HG03378 (cell line): ENCODE measurements around the gene NOTCH4.
"Not testable (repeated sequence)": the region's sequence is repeated elsewhere in the genome, so short reads cannot be mapped to it uniquely, and the experiment has no call there.

Source experiments
- ATAC-seq: cut with Tn5 transposase; IDR thresholded peaks from one replicate; pipeline ENCODE4 v1.9.1; 2021; ENCODE audit warnings: mild to moderate bottlenecking, moderate library complexity; ENCODE audit not compliant: unreplicated experiment

NOTCH4 gene

GRCh38 chr6:32223258-32224235, at the start of gene NOTCH4:
Gene NOTCH4, minus strand, starts transcription at chr6:32224067. Its CDS starts 139 bp downstream, at chr6:32223928.
- no peak for ATAC-seq

DNA sequence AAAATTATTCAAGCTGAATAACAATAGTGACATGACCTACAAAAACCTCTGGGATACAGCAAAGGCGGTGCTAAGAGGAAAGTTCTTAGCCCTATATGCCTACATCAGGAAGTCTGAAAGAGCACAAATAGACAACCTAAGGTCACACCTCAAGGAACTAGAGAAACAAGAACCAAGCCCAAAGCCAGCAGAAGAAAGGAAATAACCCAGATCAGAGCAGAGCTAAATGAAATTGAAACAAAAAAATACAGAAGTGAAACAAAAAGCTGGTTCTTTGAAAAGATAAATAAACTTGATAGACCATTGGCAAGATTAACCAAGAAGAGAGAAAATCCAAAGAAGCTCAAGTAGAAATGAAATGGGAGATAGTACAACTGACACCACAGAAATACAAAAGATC, 47.6 kb upstream of the NOTCH4 start:
- ATAC-seq, result no peak

DNA sequence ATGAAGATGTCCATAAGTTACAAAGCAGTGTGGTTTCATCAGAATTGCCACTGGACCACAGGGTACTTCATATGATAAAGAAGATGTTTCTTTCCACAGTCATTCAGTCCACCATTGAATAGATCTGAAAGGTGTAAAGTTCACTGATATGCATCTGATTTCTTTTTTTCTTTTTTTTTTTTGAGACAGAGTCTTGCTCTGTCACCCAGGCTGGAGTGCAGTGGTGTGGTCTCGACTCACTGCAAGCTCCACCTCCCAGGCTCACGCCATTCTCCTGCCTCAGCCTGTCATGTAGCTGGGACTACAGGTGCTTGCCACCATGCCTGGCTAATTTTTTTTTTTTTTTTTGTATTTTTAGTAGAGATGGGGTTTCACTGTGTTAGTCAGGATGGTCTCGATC, 44.6 kb upstream of the NOTCH4 start:
- ATAC-seq, result peak; percentile 61

GRCh38 chr6:32267035-32267434, 43.2 kb upstream of the NOTCH4 start:
- no peak for ATAC-seq

GRCh38 chr6:32257262-32257661, 33.4 kb upstream of the NOTCH4 start:
- ATAC-seq, result not testable (repeated sequence)

GRCh38 chr6:32255199-32256153, 31.6 kb upstream of the NOTCH4 start:
- peak; percentile 45 for ATAC-seq

GRCh38 chr6:32254761-32255198, 30.9 kb upstream of the NOTCH4 start:
- ATAC-seq, result no peak

DNA sequence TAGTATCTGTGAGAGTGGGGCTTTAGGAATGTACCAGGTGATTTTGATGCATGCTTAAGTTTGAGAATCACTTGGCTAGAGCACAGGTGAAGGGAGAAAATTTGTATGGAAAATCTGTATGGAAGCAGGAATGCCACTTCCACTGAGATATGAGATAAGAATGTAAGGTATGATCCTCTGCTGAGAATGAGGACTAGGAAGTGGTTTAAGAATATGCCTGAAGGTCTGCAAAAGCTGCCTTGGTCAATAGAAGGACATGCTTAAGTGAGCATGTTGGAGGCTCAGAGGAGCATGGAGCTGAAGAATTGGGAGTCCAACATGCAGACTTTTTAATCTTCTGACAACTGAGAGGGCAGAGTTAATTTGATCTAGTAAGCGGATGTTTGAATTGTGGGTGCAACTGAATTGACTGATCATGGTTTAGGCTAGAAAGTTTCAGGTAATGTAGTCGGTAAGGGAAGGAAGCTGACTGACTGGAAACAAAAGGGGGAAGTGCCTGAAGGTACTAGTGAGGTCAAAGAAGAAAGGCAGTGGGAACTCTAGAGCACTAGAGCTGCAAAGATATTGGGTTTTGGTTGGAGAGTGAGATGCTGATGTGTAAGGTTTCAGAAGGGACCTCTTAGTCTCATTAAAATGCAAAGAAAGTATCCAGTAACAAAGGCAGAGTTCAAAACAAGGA, 28.6 kb upstream of the NOTCH4 start:
- no peak for ATAC-seq

- ATAC-seq, result no peak
Measured at GRCh38 chr6:32249262-32249661, 25.4 kb upstream of the NOTCH4 start.

DNA sequence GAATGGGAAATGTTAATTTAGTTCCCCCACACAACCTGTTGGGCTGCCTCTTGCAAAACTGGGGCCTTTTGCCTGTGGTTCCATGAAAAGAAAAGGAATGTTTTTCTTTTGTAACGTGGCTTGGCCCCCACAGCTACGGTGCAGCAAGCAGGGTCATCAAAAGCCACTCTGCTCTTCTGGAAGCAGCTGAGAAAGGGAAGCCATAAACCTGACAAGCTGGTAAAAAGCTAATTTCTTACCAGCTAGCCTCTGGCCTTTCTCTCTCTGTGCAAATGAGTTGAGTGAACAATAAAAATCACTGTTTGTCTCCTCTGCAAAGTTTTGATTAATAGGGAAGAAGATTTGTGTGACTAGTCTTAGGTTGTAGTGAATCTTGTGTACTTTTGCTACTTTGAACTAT, 23.5 kb upstream of the NOTCH4 start:
- ATAC-seq, result no peak

DNA sequence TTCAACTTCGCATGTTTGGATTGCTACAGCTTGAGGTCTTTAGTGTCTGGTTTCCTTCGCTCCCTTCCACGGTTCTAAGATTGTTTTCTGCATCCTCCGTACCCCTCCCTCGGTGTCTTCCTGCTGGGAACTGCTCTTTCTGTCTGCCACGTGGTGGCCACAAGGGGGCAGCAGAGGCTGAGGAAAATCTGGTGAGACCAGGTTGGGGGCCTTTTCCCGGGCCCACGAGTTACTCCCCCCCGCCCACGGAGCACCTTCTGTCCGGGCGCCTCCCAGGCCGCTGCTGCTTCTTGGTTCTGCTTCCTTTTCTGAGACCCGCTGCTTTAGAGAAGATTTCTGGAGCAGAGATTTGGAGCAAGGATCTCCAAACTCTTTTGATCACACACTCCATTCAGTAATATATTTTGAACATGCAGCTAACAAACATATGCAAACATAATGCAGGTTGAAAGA, 21.1 kb upstream of the NOTCH4 start:
- ATAC-seq, result no peak

DNA sequence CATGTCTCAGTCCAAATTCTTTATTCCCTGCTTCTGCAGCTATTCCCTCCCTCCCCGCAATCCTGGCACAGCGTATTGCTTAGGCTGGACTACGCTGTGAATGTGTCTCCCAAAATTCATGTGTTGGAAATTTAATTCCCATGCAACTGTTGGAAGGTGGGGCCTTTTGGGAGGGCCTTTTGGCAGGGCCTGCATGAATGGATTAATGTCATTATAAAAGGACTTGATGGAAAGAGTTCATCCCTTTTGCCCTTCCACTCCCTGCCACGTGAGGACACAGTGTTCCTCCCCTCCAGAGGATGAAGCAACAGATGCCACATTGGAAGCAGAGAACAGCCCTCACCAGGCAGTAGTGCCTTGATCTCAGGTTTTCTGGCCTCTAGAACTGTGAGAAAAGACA, 20.4 kb upstream of the NOTCH4 start:
- no peak for ATAC-seq

- not testable (repeated sequence) for ATAC-seq
Measured at GRCh38 chr6:32242318-32242813, 18.5 kb upstream of the NOTCH4 start.

DNA sequence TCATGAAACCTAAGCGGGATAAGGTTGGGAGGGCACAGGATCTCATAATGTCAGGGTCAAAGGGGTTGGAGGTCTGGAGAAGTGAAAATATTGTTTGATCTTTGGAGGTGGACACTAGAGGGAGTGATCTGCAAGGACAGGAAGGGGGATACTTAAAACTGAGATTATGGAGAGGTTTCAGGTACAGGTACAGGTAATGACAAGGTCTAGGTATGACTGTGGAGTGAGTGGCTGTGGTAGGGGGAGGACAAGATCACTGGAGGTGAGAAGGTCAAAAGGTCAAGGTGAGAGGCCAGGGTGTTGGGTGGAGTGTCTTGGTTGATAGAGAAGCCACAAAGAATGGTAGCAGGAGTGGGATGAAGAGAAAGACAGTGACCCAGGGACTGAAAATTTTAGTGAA, 16.8 kb upstream of the NOTCH4 start:
- ATAC-seq, result no peak

GRCh38 chr6:32239462-32239861, 15.6 kb upstream of the NOTCH4 start:
- no peak for ATAC-seq

DNA sequence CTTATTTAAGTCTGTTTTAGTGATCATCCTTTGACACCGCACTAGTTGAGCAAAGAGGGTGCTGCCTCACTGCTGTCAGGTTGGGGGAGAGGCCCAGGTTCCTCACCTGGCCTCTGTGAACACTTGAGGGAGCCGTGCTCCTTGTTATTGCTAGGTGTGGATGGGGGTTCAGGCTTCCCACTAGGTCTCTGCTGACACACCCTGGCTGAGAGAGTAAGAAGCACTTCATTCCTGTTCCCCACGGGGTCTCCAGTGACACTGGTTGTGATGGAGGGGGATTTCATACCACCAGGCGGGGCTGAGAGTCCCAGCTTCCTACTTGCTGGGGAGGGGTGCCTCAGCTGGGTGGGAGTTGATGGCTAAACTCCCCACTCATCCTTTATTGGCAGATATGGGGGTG, 11.1 kb upstream of the NOTCH4 start:
- ATAC-seq, result no peak

DNA sequence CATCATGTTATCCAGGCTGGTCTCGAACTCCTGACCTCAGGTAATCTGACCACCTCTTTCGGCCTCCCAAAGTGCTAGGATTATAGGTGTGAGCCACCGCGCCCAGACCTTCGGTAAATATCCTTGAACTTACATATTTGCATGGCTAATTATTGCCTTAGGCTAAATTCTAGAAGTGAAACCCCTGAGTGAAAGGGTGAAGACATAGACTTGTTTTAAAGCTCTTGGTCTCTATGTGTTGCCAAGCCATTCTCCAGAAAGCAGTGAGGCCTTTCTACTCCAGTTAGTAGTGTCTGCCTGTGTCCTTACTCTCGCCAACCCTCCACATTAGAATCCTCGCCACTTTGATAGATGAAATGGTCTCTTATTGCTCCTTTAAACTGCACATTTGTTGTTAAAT, 2.6 kb upstream of the NOTCH4 start:
- no peak for ATAC-seq

GRCh38 chr6:32224696-32225095, 829 bp upstream of the NOTCH4 start:
- ATAC-seq, result no peak

DNA sequence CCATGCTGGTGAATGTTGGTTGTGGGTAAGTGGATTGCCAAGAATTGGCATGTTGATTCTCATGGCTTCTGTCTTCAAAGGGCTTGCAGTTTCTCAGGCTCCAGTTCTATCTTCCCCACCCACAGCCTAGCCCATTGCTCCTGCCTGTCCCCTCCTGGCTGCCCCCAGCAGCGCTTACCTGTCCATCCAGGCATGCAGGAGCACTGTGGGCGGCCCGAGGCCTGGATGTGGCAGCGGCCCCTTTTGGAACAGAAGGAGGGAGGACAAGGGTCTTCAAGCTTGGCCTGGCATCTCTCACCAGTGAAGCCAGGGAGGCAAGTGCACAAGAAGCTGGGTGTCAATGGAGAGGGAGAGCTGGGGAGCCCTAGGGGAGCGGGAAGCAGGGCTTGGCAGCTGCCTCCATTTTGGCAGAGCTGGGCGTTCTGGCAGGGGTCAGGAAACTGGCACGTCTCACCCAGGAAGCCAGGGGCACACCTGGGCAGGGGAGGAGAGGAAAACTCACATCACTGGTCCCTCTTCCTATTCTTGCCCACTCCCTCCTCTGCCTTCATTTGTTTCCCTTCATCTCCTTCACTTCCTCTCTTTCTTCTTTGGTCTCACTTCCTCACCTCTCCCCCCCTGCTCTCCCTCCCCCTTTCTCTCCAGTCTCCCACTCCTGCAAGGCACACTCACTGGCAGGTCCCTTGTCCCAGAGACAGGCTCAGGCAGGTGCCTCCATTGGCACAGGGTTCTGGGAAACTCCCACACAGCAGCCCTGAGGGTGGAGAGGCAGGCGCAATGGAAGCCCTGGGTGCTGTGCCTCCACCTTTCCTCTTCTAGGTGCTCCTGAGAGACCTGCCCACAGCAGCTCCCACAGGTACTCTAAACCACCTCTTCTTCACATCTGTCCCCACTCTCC, 1.3 kb downstream of the NOTCH4 start:
- no peak for ATAC-seq

- no peak for ATAC-seq
Measured at GRCh38 chr6:32220021-32220420, 3.8 kb downstream of the NOTCH4 start.
